Measurements from ENCODE around the gene PAFAH1B2. TPM values are rescaled to one million over a fixed set of nuclear protein-coding genes. Genes with fewer than 3 reads are reported as not detected.
"Not testable (repeated sequence)": the region's sequence is repeated elsewhere in the genome, so short reads cannot be mapped to it uniquely, and the experiment has no call there.

PAFAH1B2 gene
- total RNA-seq, 1 experiment from 2014 or later, result 91.3 TPM

DNA sequence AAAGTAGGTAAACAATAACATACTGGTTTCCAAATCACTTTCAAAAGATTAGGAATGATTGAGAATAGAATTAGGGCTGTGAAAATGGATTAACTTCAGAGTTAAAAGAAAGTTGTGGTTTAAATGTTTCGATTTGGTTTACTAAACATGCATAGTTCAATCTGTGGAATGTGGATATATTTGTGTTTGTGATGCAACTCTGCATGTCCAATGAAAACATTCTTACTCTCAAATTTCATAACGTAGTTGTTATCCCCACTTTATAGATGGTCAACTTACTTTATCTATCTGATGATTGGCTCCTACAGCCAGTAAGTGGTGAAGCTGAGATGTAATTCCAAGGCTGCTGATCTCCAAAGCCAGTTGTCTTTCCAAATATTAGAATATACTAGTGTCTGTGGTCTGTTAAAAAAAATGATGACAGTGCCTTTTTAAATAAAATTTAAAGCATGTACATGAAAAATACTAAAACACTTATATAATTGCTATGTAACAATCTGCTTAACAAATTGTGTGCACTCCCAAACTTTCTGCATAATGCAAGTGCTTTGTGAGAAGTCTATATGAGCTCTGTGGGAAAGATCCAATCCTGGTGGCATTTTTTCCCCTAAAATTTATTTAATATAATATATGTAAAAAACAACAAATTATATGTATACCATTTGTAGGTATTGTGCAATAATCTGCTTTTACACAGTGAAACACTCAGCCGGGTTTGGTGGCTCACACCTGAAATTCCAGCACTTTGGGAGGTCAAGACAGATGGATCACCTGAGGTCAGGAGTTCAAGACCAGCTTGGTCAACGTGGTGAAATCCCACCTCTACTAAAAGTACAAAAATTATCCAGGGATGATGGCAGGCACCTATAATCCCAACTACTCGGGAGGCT lies 36.1 kb upstream of the PAFAH1B2 start:
- ChIA-PET CTCF (no interaction called here), POLR2A (ENCODE audit: unreplicated experiment) (no interaction called here)
- H3K4me3 ChIP-seq, result no peak overlapping the region
- peaks cover 7% of the 10 kb centered on the region; the same call in 1 of the 2 replicates for H3F3A ChIP-seq (ENCODE audit: insufficient read depth, low read depth)
- no peaks in the 10 kb centered on the region for H3K36me3 ChIP-seq (ENCODE audit: low read depth)
- H3K27me3 ChIP-seq (ENCODE audit: insufficient read depth, low read depth), result no peaks in the 10 kb centered on the region
- H3K9me3 ChIP-seq (ENCODE audit: insufficient read depth, low read depth), result no peaks in the 10 kb centered on the region
- H3K4me1 ChIP-seq (replicated peaks; ENCODE audit: insufficient read depth), result 0 out of 2 replicates have a peak, but pooled peaks cover 11% of the 10 kb centered on the region
- no peaks in the 10 kb centered on the region for H3K9me2 ChIP-seq (ENCODE audit: insufficient read depth)
- peak in 1 of 2 experiments; percentile 72 for DNase-seq
- no peak overlapping the region for H3K27ac ChIP-seq
- H2AFZ ChIP-seq, result no peak overlapping the region
- TF ChIP-seq, protein P1, sequence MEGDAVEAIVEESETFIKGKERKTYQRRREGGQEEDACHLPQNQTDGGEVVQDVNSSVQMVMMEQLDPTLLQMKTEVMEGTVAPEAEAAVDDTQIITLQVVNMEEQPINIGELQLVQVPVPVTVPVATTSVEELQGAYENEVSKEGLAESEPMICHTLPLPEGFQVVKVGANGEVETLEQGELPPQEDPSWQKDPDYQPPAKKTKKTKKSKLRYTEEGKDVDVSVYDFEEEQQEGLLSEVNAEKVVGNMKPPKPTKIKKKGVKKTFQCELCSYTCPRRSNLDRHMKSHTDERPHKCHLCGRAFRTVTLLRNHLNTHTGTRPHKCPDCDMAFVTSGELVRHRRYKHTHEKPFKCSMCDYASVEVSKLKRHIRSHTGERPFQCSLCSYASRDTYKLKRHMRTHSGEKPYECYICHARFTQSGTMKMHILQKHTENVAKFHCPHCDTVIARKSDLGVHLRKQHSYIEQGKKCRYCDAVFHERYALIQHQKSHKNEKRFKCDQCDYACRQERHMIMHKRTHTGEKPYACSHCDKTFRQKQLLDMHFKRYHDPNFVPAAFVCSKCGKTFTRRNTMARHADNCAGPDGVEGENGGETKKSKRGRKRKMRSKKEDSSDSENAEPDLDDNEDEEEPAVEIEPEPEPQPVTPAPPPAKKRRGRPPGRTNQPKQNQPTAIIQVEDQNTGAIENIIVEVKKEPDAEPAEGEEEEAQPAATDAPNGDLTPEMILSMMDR (conservative IDR thresholded peaks at IDR 0.05), result no peak
- TF ChIP-seq EZH2 (IDR thresholded peaks at IDR 0.05; ENCODE audit: low read depth), result no peak
- H3K4me2 ChIP-seq, result peak overlapping the region; percentile 37; the same call in 1 of the 2 replicates
- no TSS peak for BruUV-seq (replicated peaks)
- no peaks in the 10 kb centered on the region for H4K20me1 ChIP-seq (ENCODE audit: insufficient read depth)
- no peaks in the 10 kb centered on the region for H3K79me2 ChIP-seq (ENCODE audit: low read depth)
- intact Hi-C loops (cut with micrococcal nuclease; ENCODE audit: unreplicated experiment), result loop anchor here (2.0 to 5.0 kb wide), 4 partner anchors 119 to 376 kb away; partner anchors contain the start of gene BUD13

DNA sequence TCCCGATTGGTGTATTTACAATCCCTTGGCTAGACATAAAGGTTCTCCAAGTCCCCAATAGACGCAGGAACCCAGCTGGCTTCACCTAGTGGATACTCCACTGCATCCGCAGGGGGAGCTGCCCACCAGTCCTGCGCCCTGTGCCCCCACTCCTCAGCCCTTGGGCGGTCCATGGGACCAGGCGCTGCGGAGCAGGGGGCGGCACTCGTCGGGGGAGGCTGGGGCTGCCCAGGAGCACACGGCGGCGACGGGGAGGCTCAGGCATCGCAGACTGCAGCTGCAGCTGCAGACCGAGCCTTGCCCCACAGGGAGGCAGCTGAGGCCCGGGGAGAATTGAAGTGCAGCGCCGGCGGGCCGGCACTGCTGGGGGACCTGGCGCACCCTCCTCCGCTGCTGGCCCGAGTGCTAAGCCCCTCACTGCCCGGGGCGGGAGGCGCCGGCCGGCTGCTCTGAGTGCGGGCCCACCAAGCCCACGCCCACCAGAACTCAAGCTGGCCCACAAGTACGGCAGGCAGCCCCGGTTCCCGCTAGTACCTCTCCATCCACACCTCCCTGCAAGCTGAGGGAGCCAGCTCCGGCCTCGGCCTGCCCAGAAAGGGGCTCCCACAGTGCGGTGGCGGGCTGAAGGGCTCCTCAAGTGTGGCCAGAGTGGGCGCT lies 33.7 kb upstream of the PAFAH1B2 start:
- peaks cover 7% of the 10 kb centered on the region; the same call in 1 of the 2 replicates for H3F3A ChIP-seq (ENCODE audit: insufficient read depth, low read depth)
- no peaks in the 10 kb centered on the region for H3K9me3 ChIP-seq (ENCODE audit: insufficient read depth, low read depth)
- no peaks in the 10 kb centered on the region for H3K9me2 ChIP-seq (ENCODE audit: insufficient read depth)
- no peak overlapping the region for H3K4me2 ChIP-seq
- no peaks in the 10 kb centered on the region for H3K36me3 ChIP-seq (ENCODE audit: low read depth)
- POLR2A ChIA-PET (ENCODE audit: unreplicated experiment), result no interaction called here
- no peak overlapping the region for H3K27ac ChIP-seq
- 0 out of 2 replicates have a peak, but pooled peaks cover 11% of the 10 kb centered on the region for H3K4me1 ChIP-seq (replicated peaks; ENCODE audit: insufficient read depth)
- H3K27me3 ChIP-seq (ENCODE audit: insufficient read depth, low read depth), result no peaks in the 10 kb centered on the region
- H3K4me3 ChIP-seq, result no peak overlapping the region
- CTCF ChIA-PET, result interaction anchor here (0.6 kb wide), 1 partner anchor 23 kb away, joined by 14 read pairs; no protein-coding TSS in a partner anchor
- H4K20me1 ChIP-seq (ENCODE audit: insufficient read depth), result no peaks in the 10 kb centered on the region
- TF ChIP-seq, protein P1 (conservative IDR thresholded peaks at IDR 0.05), result no peak
- TF ChIP-seq EZH2 (IDR thresholded peaks at IDR 0.05; ENCODE audit: low read depth), result no peak
- intact Hi-C loops (cut with micrococcal nuclease; ENCODE audit: unreplicated experiment), result no loop called here
- no TSS peak for BruUV-seq (replicated peaks)
- no peak for DNase-seq
- H2AFZ ChIP-seq, result no peak overlapping the region
- H3K79me2 ChIP-seq (ENCODE audit: low read depth), result no peaks in the 10 kb centered on the region

DNA sequence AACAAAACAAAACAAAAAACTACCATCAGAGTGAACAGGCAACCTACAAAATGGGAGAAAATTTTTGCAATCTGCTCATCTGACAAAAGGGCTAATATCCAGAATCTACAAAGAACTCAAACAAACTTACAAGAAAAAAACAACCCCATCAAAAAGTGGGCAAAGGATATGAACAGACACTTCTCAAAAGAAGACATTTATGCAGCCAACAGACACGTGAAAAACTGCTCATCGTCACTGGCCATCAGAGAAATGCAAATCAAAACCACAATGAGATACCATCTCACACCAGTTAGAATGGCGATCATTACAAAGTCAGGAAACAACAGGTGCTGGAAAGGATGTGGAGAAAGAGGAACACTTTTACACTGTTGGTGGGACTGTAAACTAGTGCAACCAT lies 31.6 kb upstream of the PAFAH1B2 start:
- H3F3A ChIP-seq (ENCODE audit: insufficient read depth, low read depth); H3K27me3 ChIP-seq (ENCODE audit: insufficient read depth, low read depth); H2AFZ ChIP-seq; POLR2A ChIA-PET (ENCODE audit: unreplicated experiment); H4K20me1 ChIP-seq (ENCODE audit: insufficient read depth); H3K4me1 ChIP-seq (replicated peaks; ENCODE audit: insufficient read depth); BruUV-seq (replicated peaks); H3K9me2 ChIP-seq (ENCODE audit: insufficient read depth); H3K27ac ChIP-seq; intact Hi-C loops (cut with micrococcal nuclease; ENCODE audit: unreplicated experiment); H3K9me3 ChIP-seq (ENCODE audit: insufficient read depth, low read depth); CTCF ChIA-PET; H3K4me2 ChIP-seq; H3K4me3 ChIP-seq; H3K79me2 ChIP-seq (ENCODE audit: low read depth); H3K36me3 ChIP-seq (ENCODE audit: low read depth); DNase-seq: not testable (repeated sequence)

DNA sequence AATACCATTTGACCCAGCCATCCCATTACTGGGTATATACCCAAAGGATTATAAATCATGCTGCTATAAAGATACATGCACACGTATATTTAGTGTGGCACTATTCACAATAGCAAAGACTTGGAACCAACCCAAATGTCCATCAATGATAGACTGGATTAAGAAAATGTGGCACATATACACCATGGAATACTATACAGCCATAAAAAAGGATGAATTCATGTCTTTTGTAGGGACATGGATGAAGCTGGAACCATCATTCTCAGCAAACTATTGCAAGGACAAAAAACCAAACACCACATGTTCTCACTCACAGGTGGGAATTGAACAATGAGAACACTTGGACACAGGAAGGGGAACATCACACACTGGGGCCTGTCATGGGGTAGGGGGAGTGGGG lies 31.1 kb upstream of the PAFAH1B2 start:
- H3K36me3 ChIP-seq (ENCODE audit: low read depth); CTCF ChIA-PET; H3K27me3 ChIP-seq (ENCODE audit: insufficient read depth, low read depth); H3F3A ChIP-seq (ENCODE audit: insufficient read depth, low read depth); H4K20me1 ChIP-seq (ENCODE audit: insufficient read depth); intact Hi-C loops (cut with micrococcal nuclease; ENCODE audit: unreplicated experiment); H3K4me3 ChIP-seq; POLR2A ChIA-PET (ENCODE audit: unreplicated experiment); H3K4me1 ChIP-seq (replicated peaks; ENCODE audit: insufficient read depth); H3K79me2 ChIP-seq (ENCODE audit: low read depth); H3K4me2 ChIP-seq; H2AFZ ChIP-seq; H3K9me2 ChIP-seq (ENCODE audit: insufficient read depth); DNase-seq; H3K27ac ChIP-seq; BruUV-seq (replicated peaks); H3K9me3 ChIP-seq (ENCODE audit: insufficient read depth, low read depth): not testable (repeated sequence)
